NOMO-1 treated with dmso at 0.1 percent for 144 hours (cell line): ENCODE measurements around the gene EVA1C.
"Not testable (repeated sequence)": the region's sequence is repeated elsewhere in the genome, so short reads cannot be mapped to it uniquely, and the experiment has no call there.

Experiments
- DNase-seq: peaks from one replicate; lab custom pipeline; 2025; ENCODE audit not compliant: unreplicated experiment; lab: John Stamatoyannopoulos, UW

EVA1C gene

DNA sequence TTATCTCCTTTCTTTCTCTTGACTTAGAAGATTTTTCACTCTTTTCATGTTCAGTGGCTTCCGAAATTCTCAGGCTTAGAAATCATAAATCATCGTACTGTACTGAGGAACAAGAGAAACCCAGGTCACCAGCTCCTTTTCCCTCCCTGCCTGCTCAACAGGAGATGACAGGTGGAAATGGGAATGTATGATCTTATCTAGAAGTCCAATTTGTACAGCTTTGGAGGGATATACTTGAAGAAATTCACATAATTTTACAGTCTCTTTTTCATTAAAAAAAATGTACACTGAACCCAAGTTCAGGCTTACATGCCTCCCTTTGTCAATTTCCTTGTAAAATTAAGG lies 11.7 kb downstream of the EVA1C start:
- no peak for DNase-seq

DNA sequence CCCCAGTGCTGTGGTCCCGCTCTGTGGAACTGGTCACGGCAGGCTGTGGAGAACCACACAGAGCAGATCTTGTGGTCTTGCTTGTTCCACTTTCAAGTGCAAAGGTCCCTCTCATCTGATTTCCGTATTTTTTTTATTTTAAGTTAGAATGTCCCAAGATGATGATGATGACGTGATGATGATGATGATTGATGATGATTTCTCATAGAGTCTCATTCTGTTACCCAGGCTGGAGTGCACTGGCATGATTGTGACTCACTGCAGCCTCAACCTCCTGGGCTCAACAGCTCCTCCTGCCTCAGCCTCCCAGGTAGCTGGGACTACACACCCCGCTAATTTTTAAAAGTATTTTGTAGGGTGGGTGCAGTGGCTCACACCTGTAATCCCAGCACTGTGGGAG lies 12.2 kb downstream of the EVA1C start:
- DNase-seq, result no peak

DNA sequence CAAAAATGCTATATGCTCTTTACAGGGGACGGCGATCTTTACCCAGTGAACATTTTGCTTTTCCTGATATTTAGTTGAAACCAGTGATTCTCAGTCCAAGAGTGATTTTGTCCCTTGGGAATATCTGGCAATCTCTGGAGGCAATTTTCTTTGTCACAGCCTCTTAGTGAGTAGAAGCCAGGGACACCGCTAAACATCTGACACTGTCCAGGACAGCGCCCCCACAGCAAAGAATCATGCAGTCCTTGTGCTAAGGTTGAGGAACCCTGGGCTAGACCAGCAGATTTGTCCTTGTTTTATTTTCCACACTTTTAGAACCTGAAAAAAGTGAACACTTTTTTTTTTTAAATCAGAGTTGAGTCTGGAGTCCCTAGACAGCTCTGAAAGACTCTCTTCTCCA lies 13.1 kb downstream of the EVA1C start:
- DNase-seq, result no peak

DNA sequence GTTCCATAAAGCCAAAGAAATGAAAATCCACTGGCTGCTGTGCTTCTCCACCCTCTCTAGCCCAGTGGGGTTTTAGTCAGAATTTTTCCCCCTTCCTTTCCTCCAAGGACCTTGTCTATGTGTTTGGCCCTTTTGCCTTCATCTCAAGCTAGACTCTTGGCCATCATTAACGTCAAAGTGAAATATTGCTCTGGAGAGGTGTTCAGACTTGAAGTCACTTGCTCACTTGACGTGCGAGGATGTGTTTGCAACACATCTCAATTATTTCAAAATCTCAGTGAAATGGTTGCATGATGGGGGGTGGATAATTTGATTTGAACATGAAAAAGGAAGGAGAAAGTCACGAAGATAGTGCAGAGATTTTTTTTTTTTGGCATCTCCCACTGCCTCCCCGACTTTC lies 13.6 kb downstream of the EVA1C start:
- DNase-seq, result peak; percentile 19

DNA sequence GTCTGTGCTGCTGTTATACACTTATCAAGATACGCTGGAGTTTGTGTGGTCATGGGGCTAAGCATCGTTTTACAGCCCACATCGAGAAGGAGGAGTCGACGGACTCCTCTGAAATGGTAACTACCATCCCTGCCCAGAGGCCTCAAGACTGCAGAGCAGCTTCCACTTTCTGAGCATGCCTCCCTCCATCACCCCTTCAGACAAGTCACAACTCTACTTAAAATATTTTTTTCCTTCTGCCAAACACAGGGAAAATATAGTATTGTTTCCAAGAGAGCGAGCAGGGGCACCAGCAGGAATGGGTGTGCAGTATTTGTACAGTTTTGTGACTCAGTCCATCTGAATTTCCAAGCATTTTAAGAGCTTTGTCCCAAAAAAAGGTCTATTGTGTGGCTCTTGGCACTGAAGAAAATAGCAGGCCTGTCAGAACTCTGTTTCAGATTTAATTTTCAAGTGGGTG lies 14.1 kb downstream of the EVA1C start:
- no peak for DNase-seq

DNA sequence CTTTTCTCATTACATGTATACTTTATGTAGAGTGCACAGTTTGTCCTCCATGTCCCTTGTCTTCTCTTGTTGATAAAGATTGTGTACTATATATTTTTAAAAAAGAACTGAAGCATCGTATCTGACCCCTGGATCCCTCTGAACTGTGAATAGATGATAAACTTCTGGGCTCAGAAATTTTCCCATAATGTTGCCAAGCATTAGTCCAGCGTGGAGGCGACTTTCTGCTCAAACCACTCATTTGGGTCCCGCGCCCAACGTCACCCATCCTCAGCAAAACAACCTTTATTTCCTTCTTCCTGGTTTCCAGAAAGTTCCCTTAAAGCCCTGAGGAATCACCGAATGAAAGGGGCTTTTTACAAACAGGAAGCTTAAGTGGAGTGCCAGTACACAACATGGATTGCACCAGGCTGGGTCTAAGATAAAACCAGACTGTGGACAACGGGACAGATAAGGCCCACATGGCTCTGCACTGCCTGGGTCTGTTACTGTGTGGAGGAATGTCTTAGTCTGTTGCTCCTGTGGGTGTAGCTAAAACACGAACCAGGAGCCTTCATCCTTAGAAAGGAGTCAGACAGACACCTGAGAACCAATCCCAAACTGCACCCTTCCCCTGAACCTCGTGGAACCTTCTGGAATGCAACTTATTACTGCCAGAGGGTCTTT lies 15.6 kb downstream of the EVA1C start:
- DNase-seq, result no peak

DNA sequence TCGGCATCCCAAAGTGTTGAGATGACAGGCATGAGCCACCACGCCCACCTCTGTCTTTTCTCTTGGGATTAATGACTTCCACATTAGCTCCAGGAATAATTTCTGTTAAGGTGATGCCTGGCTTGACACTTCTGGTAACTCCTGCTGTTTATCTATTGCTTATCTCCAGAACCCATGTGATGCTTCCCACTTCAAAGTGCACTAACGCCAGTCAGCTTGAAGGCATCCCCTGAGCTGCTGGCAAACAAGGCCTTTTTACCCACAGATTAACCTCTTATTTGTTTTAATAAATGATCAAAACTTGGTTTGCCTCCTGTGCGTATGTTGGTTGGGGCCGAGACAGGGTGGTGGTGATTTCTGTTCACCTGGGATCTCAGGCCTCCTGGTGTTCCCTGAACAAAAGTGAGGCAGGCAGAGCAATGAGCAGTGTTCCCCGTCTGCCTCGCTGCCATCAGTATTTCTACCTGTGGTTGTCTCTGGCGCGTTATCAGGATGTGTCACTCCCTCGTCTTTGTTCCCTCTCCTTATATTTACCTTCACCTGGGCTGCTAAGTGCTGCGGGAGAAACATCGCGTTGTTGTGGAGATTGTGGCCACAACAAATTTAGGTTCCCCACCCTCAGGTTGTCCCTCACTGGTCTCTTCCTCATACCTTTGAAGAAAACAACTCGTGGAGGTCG lies 20.6 kb downstream of the EVA1C start:
- not testable (repeated sequence) for DNase-seq

DNA sequence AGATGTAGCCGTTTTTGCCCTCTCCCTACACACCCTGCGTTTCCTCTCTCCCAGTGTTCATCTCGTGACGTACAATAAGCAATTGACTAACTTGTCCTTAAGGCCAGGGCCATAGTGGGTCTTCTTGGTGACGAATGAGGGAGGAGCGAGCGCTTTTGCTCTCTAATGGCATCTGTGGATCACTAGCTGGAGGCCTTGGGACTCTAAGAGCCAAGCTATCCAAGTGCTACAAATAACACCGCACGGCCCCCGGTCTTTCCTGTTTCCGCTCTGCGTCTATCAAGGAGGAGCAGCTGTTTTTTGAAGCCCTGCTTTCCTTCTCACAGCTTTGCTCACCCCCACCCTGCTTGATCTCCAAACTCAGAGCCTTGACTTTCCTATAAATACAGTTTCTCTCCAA lies 25.2 kb downstream of the EVA1C start:
- DNase-seq, result no peak

DNA sequence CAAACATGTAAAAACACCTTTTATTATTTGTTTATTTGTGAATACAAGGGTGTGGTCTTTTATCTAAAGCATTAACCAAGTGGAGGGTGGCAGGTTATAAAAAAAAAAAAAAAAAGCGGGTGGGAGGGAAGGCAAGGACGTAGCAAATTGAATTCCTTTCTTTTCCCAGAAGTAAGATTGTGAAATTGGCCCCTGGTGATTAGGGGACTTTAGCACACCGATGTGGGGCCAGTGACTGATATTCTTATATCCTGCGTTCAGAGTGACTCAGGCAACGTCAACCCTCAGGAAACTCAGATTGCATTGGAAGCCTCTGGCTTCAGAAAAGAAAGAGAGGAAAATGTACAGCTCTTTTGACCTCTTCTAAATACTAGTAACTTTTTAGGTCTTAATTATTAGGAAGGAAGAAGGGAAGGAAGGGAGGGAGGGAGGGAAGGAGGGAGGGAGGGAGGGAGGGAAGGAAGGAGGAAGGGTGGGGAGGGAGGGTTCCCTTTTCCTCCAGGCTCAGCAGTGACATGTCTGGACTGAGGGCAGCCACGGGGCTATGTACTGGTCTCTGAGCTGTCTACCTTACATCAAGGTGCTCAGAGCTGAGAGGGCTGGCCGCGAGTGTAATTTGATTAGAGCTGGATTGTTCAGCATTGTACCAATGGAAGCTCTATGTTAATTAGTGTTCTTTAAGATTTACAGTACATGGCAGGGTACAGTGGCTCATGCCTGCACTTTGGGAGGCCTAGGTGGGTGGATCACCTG lies 30.2 kb downstream of the EVA1C start:
- DNase-seq, result no peak

DNA sequence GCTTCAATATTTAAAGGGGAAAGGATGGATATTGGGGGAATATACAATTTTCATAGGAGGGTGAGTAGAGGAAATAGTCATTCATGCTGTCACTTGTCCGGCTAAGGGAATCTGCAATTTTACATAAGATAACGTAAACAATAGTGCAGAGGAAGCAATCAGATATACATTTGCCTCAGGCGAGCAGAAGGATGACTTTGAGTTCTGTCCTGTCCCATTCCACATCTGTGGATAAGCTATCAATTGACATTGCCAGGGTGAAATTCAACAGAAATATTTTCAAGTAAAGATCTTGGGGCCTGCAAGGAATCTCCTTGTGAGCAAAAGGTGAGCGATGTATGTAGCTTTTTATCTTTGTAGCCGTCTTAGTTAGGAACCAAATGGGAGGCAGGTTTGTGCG lies 32.6 kb downstream of the EVA1C start:
- DNase-seq, result no peak

DNA sequence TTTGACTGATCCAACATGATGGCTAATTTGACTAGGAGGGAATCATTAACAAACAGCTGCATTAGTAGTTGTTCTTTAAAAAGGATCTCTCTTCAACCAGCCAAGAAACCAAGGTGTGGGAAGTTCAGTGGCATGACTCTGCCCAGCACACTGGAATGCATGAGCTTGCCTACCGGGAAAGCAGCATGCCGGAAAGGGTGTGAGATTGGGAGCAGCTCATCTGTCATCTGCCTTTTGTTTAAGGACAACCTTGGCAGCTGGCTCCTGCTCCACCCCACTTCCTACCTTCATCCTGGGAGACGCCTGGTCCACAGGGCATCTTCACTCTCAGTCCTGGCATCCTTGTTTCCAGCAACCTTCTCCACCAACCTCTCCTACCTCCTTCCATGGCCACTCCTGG lies 33.9 kb downstream of the EVA1C start:
- DNase-seq, result not testable (repeated sequence)

DNA sequence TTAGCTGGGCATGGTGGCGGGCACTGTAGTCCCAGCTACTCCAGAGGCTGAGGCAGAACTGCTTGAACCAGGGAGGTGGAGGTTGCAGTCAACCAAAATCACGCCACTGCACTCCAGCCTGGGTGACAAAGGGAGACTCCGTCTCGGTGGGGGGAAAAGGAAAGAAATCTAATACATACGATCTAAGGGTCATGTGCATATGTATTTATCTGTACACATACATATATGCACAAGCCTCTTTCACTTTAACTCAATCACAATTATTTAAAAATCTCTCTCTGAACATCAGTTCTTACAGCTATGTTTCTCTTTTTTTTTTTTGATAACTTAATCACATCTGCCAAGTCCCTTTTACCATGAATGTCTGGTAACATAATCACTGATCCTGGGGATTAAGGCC lies 34.7 kb downstream of the EVA1C start:
- DNase-seq, result no peak

DNA sequence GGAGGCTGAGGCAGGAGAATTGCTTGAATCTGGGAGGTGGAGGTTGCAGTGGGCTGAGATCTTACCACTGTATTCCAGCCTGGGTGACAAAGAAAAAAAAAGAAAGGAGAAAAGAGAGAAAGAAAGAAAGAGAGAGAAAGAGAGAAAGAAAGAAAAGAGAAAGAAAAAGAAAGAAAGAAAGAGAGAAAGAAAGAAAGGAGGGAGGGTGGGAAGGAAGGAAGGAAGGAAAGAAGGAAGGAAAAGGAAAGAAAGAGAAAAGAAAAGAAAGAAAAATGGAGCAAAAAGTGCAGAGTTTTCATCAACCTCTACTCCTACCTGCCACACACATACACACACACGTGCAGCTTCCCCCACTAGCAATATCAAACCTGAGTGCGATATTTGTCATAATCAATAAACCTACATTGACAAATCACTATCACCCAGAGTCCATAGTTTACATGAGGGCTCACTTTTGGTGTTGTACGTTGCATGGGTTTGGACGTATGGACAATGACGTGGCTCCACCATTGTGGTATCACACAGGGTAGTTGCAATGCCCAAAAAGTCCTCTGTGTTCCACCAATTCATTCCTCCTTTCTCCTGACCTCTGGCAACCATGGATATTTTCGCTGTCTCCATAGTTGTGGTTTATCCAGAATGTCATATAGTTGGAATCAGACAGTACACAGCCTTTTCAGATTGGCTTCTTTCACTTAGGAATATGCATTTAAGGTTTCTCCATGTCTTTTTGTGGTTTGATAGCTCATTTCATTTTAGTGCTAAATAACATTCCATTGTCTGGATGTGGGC lies 36.5 kb downstream of the EVA1C start:
- DNase-seq, result no peak

DNA sequence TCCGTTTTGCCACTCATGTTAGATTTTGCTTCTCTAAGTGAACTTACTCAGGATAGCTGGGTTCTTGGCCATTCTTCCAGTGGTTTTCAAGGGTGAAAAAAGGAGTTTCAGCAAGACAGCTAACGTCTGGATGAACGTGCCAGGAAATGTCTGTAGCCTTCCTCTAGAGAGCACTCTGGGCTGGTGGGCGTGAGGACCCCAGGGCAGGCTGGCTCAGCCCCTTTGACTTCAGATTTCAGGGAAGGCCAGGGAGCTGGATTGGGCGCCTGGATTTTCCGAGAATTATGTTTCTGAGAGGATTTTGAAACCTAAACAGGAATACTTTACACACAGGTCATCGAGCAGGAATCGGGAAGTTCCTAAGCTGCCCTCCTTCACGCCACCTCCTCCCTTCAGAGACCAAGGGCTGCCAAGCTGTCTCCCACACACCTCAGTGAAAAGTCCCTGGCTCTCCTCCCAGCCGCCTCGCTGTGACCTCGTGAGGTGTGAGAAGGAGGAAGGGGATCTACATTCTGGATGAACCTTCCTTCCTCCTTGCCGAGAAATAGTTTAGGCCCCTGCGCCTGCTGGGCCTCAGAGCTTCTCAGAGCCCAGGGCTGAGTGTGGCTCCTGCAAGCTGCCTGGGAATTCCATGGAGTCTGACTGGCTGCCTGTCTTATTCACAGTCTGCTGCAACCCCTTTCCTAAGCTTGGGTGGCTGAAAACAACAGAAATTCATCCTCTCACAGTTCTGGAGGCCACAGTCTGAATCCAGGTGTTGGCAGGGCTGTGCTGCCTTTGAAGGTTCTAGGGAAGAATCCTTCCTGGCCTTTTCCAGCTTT lies 38.6 kb downstream of the EVA1C start:
- not testable (repeated sequence) for DNase-seq

DNA sequence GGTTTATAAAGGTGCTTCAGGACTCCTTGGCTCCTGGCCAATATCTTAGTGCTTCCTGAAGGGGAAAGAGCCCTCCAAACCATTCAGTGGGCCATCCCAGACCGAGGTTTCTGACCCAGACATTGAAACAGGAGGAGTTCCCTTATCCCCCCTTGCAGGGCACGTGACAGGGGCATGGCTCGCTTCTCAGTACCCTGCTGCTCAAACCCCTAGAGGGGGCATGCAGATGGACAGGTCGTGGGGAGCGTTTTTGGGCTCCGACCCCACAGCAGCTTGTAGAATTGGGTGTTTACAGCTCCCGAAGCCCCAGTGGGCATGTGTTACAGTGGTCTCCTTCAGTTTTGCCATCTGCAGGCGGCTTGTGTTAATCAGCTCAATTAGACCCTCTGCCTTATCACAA lies 39.7 kb downstream of the EVA1C start:
- not testable (repeated sequence) for DNase-seq

DNA sequence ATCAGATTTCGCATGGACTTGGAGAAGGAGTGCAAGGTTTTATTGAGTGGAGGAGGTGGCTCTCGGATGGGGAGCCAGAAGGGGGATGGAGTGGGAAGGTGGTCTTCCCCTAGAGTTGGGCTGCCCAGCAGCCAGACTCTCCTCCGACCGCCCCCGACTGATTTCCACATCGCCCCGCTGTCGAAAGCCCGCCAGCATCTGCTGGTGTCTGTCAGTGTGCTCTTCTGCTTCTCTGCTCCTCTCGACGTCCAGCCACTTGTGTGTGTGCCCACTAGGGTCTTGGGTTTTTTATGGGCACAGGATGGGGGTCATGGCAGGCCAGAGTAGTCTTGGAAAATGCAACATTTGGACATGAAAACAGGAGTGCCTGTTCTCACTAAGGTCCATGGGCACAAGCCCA lies 40.1 kb downstream of the EVA1C start:
- no peak for DNase-seq

DNA sequence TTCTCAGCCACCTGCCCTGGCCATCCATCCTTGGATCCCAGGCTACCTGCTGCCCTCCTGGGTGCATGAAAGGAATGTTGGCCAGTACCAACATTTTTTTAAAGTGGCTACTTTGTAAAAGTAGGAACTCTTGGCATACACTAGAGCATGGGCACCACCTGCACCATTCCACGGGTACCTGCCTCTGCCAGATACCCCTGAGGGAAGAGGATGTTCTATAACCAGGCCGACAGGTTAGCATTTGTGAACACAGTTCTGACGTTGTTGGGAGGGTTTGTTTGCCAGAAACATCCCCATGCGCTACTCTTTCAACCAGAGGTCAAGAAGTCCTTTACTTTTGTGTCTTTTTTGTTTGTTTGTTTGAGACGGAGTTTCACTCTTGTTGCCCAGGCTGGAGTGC lies 43.0 kb downstream of the EVA1C start:
- no peak for DNase-seq

DNA sequence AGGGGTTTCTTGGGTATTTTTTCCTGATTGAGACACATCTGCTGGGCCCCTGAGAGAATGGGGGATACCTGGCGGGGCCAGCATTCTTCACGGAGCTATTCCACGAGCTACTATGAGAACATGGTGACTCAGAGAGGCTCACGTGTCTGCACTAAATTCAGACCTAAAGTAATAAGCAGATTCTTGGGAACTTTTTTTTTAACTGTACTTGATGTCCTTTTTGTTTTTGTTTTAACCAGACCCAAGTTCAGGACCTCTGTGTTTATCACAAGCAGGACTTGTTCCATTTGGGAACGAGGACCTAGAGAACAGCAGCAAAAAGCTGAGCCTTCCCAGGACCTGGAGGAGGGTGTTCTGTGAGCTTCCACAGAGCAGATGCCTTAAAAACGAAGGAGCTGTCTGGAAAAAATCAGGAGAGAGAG lies 44.0 kb downstream of the EVA1C start:
- DNase-seq, result no peak

DNA sequence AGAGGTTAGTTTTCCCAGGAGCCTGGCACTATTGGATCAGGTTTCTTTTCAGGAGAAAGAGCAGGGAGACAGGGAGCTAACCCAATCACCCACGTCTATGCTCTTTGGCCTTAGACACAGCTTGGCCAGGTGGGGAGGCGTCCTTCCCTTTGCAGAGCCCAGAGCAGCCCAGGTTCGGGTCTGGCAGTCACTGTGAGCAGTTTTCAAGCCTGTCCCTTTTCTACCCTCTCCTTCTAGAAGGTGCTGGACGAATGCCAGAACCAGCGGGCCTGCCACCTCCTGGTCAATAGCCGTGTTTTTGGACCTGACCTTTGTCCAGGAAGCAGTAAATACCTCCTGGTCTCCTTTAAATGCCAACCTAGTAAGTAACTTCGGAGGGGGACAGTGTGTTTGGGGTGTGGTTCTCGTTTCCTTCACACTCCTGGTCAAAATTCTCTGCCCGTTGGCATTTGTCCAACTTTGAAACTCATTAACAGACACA lies 44.9 kb downstream of the EVA1C start:
- DNase-seq, result no peak

DNA sequence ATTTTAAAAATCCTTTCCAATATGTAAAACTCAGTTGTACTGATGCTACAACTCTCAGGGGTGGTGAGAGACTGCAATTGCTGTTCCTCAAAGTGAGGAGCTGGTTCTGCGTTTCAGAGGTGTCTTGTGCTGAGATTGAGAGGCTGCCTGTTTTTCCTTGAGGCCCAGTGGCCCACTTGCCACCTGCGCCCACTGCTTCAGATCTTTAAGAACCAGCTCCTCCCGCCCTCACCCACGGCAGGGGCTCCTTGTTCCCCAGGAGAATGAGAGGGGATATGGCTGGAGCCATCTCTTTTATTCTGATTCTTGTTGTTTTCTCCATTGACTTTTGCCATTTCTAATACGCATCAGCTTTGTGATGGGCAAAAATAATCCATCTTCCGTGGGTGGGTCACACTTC lies 45.5 kb downstream of the EVA1C start:
- DNase-seq, result no peak
